ENCODE measurements around the gene RPS28.

Gene RPS28

GRCh38 chr19:8333767-8334457 lies 12.6 kb downstream of the RPS28 start:
- intact Hi-C loops (cut with DNase I; ENCODE audit: low total_unique reads) = no loop called here
- Histone ChIP-seq H3K9me3 (no peaks in the 10 kb centered on the region), H3K27ac (no peak overlapping the region), H3K27me3 (peaks cover 0 to 24% of the 10 kb centered on the region in 2 donors), H3K36me3 (peaks cover 4 to 5% (median 4%) of the 10 kb centered on the region in 3 donors), H3K4me1 (peaks cover 0 to 25% (median 11%) of the 10 kb centered on the region in 4 donors), H3K4me3 (no peak overlapping the region)
- DNase-seq = no peak
- no peak for TF ChIP-seq CTCF (IDR thresholded peaks at IDR 0.05)

DNA sequence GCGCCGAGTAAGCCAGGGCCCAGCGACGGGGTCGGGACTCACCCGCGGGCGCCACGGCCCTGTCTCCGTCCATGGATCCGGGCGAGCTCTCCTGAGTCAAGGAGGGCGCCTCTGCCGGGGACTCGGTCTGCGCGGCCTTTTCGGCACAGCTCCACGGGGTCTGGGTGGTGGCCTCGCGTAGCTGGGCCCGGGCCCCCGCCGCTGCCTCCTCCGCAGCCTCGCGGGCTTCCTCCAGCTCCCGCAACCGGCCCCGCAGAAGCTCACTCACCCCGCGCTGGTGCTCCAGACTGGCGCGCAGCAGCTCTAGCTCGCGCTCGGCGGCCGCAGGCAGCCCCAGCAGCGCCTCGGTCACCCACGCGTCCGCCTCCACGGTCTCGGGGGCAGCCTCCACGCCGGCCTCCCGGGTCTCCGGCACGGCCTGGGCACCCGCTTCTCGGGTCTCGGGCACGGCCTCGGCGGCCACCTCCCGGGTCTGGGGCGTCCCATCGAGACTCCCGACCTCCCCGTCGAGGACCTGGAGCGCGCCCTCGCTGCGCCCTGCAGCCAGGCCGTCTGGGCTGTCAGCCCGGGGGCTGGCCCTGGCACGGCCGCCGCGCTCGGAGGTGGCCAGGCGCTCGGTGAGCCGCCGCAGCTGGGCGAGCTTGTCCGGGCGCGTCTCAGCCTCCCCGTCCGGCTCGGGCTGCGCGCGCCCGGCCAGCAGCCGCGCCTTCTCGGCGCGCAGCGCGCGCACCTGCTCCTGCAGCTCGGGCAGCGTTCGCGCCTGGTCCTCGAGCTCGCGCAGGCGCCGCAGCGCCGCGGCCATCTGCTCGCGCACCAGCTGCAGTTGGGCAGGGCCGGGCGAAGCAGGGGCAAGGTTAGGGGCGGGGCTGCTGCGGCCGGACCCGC lies 13.4 kb downstream of the RPS28 start:
- no peaks in the 10 kb centered on the region for H3K9me3 ChIP-seq
- no peak overlapping the region for H3K27ac ChIP-seq
- H3K27me3 ChIP-seq = peaks cover 0 to 24% of the 10 kb centered on the region in 2 donors
- H3K4me3 ChIP-seq = peak overlapping the region; percentile 20 to 45
- TF ChIP-seq CTCF (IDR thresholded peaks at IDR 0.05) = no peak
- intact Hi-C loops (cut with DNase I; ENCODE audit: low total_unique reads) = no loop called here
- peaks cover 0 to 25% (median 11%) of the 10 kb centered on the region in 4 donors for H3K4me1 ChIP-seq
- no peak for DNase-seq
- peaks cover 4% of the 10 kb centered on the region in 3 donors for H3K36me3 ChIP-seq

DNA sequence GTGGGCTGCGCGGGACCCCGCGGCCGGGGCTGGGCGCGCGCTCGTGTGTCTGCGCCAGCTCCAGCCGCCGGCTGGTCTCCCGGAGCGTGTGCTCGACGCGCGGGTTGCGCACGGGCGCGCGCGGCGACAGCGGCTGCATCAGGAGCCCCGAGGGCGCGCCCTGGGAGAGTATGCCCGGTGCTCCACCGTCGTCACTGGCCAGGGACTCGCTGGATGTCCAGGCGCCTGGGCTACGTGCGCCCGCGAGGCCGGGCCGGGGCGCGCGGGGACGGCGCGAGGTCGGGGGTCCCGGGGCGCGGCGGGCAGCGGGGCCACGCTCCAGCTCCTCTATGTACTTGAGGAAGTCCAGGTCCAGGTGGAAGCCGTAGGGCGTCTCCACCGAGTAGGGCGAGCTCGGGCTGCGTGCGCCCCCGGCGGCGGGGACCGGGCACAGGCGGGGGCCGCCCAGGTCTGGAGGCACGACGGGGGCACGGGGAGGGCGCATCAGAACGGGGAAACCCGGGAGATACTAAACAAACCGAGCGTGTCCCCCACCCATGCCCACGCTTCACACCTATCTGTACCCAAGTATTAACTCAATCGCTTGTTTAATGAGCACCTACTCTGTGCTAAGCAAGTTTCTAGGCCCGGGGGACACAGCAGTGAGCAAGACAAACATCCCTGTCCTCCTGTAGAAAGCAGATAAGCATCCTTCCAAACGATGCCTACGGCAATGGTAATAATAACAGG lies 14.2 kb downstream of the RPS28 start:
- H3K36me3 ChIP-seq = peaks cover 0 to 4% (median 2%) of the 10 kb centered on the region in 3 donors
- TF ChIP-seq CTCF (IDR thresholded peaks at IDR 0.05) = no peak
- no peaks in the 10 kb centered on the region for H3K9me3 ChIP-seq
- H3K27ac ChIP-seq = no peak overlapping the region
- peaks cover 0 to 24% of the 10 kb centered on the region in 2 donors for H3K27me3 ChIP-seq
- peaks cover 0 to 25% (median 11%) of the 10 kb centered on the region in 4 donors for H3K4me1 ChIP-seq
- intact Hi-C loops (cut with DNase I; ENCODE audit: low total_unique reads) = no loop called here
- peak overlapping the region; percentile 20 to 45 for H3K4me3 ChIP-seq
- no peak for DNase-seq

DNA sequence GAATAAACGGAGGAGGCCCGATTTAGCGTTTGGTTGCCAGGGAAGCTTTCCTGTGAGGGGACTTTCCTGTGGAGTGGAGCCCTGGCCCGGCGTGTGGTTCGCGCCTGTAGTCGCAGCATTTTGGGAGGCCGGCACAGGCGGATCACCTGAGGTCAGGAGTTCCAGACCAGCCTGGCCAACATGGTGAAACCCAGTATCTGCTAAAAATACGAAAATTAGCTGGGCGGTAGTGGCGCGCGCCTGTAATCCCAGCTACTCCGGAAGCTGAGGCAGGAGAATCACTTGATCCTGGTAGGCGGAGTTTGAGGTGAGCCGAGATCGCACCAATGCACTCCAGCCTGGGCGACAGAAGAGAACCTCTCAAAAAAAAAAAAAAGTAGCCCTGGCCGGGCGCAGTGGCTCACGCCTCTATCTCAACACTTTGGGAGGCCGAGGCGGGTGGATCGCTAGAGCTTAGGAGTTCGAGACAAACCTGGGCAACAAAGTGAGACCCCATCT lies 14.8 kb downstream of the RPS28 start:
- no peak for TF ChIP-seq CTCF (IDR thresholded peaks at IDR 0.05)
- Histone ChIP-seq H3K36me3 (peaks cover 0 to 4% (median 0%) of the 10 kb centered on the region in 3 donors), H3K9me3 (no peaks in the 10 kb centered on the region), H3K27ac (no peak overlapping the region), H3K4me1 (peaks cover 0 to 25% (median 12%) of the 10 kb centered on the region in 4 donors), H3K27me3 (peaks cover 0 to 24% of the 10 kb centered on the region in 2 donors), H3K4me3 (no peak overlapping the region)
- no peak for DNase-seq
- intact Hi-C loops (cut with DNase I; ENCODE audit: low total_unique reads) = no loop called here

DNA sequence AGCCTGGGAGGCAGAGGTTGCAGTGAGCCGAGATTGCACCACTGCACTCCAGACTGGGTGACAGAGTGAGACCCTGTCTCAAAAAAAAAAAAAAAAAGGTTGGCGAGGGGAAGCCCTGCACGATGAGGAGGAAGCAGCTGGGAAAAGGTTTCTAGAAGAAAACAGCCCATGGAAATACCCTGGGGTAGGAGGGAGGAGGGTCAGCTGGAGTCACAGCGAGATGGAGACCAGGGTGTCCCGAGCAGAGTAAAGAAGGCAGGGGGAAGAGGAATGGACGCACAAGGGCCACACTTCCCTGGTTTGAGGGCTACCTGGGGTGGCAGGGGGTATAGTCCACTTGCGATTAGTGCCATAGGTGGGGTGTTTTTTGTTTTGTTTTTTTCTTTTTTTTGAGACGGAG lies 15.4 kb downstream of the RPS28 start:
- Histone ChIP-seq H3K36me3 (peaks cover 0 to 4% (median 0%) of the 10 kb centered on the region in 3 donors), H3K27ac (no peak overlapping the region), H3K9me3 (no peaks in the 10 kb centered on the region), H3K4me3 (no peak overlapping the region), H3K4me1 (peaks cover 0 to 25% (median 12%) of the 10 kb centered on the region in 4 donors), H3K27me3 (peaks cover 0 to 24% of the 10 kb centered on the region in 2 donors)
- intact Hi-C loops (cut with DNase I; ENCODE audit: low total_unique reads) = no loop called here
- no peak for DNase-seq
- no peak for TF ChIP-seq CTCF (IDR thresholded peaks at IDR 0.05)

All from tibial artery (tissue), 4 donors.